PC-3 (cell line): ENCODE results near the gene CORO2B. TPM values are rescaled to one million over a fixed set of nuclear protein-coding genes. Genes with fewer than 3 reads are reported as not detected.
"Not testable (repeated sequence)": the region's sequence is repeated elsewhere in the genome, so short reads cannot be mapped to it uniquely, and the experiment has no call there.

ENCODE experiments used
- ATAC-seq: fragments of 200-7000 bp; cut with Tn5 transposase; 2 replicates; pipeline ENCODE4 v1.9.1; 2020; ENCODE audit warnings: mild to moderate bottlenecking, moderate library complexity
- BruUV-seq: library from RNA; stranded (reverse); fragments of 400-500 nt; replicated peaks from 2 replicates; lab custom pipeline; 2021; lab: Mats Ljungman, UMichigan
- CTCF ChIA-PET: fragments of 300-600 bp; sonication (Branson Sonifier 250); formaldehyde crosslinking; loops from one replicate; lab custom pipeline; 2022; ENCODE audit warnings: antibody characterized with exemption; lab: Charles Lee
- POLR2A ChIA-PET: fragments of 300-600 bp; sonication (Branson Sonifier 250); formaldehyde crosslinking; loops from one replicate; lab custom pipeline; 2022; ENCODE audit warnings: antibody characterized with exemption; ENCODE audit not compliant: unreplicated experiment; lab: Charles Lee
- DNase-seq: peaks from one replicate; pipeline ENCODE4 v3.0.0-alpha.2; 2015
- H2AFZ ChIP-seq: fragments of 300-600 bp; sonication (generic); 2 replicates; pipeline ENCODE4 v1.6.0; 2016; ENCODE audit warnings: antibody characterized with exemption, low read length
- H3F3A ChIP-seq: fragments of 300-600 bp; sonication (generic); one replicate; pipeline ENCODE4 v1.6.0; 2017; ENCODE audit warnings: antibody characterized with exemption, low read length, control low read depth, mild to moderate bottlenecking; ENCODE audit not compliant: unreplicated experiment
- H3K27ac ChIP-seq: fragments of 300-600 bp; sonication (generic); 2 replicates; pipeline ENCODE4 v1.5.1; 2016; ENCODE audit warnings: mild to moderate bottlenecking, low read length
- H3K27me3 ChIP-seq: fragments of 300-600 bp; sonication (generic); 2 replicates; pipeline ENCODE4 v1.6.1; 2016; ENCODE audit warnings: low read length, mixed read lengths
- H3K36me3 ChIP-seq: fragments of 300-600 bp; sonication (generic); 2 replicates; pipeline ENCODE4 v1.6.1; 2016; ENCODE audit warnings: low read depth, mixed run types, low read length, mixed read lengths
- H3K4me1 ChIP-seq: fragments of 300-600 bp; sonication (generic); 2 replicates; pipeline ENCODE4 v1.5.1; 2016; ENCODE audit warnings: low read length; ENCODE audit not compliant: insufficient read depth
- H3K4me2 ChIP-seq: fragments of 300-600 bp; sonication (generic); 2 replicates; pipeline ENCODE4 v1.6.0; 2016; ENCODE audit warnings: low read length
- H3K4me3 ChIP-seq: fragments of 300-600 bp; sonication (generic); 2 replicates; pipeline ENCODE4 v1.5.1; 2016; ENCODE audit warnings: mild to moderate bottlenecking, low read length, mixed read lengths
- H3K79me2 ChIP-seq: fragments of 300-600 bp; sonication (generic); 2 replicates; pipeline ENCODE4 v1.6.1; 2017; ENCODE audit warnings: low read length, mixed read lengths
- H3K9ac ChIP-seq: fragments of 300-600 bp; sonication (generic); 2 replicates; pipeline ENCODE4 v1.6.0; 2016; ENCODE audit warnings: mild to moderate bottlenecking, low read length
- H3K9me2 ChIP-seq: fragments of 300-600 bp; sonication (generic); replicated peaks from 2 replicates; pipeline ENCODE4 v1.6.1; 2016; ENCODE audit warnings: mixed run types, low read length, mixed read lengths
- H3K9me3 ChIP-seq: fragments of 300-600 bp; sonication (generic); 2 replicates; pipeline ENCODE4 v1.6.1; 2016; ENCODE audit warnings: low read length, mixed read lengths
- H4K20me1 ChIP-seq: fragments of 300-600 bp; sonication (generic); 2 replicates; pipeline ENCODE4 v1.6.1; 2016; ENCODE audit warnings: low read length, mixed read lengths
- EZH2 ChIP-seq: fragments of 300-600 bp; sonication (generic); IDR thresholded peaks from one replicate; pipeline ENCODE4 v1.6.1; 2017; ENCODE audit warnings: antibody characterized with exemption, mild to moderate bottlenecking, low read length; ENCODE audit not compliant: unreplicated experiment
- EZH2phosphoT487 ChIP-seq: fragments of 300-600 bp; sonication (generic); IDR thresholded peaks from 2 replicates; pipeline ENCODE4 v1.6.1; 2018; ENCODE audit warnings: mild to moderate bottlenecking, antibody characterized with exemption, low read length, borderline replicate concordance
- intact Hi-C: fragments of 100-400 bp; cut with micrococcal nuclease; formaldehyde crosslinking; loops from 2 replicates; pipeline ENCODE4 v1.9.0; 2023
- total RNA-seq: library from RNA; depleted of rRNA; stranded (reverse); fragments of >200 nt; gene quantifications from 2 replicates; pipeline ENCODE4 v1.2.3, GENCODE V29; 2014
- TF ChIP-seq, protein P1 (sequence below): fragments of 300-600 bp; sonication (generic); conservative IDR thresholded peaks from 2 replicates; pipeline ENCODE4 v1.5.1; 2017; ENCODE audit warnings: antibody characterized with exemption, low read depth, mild to moderate bottlenecking, low read length

Gene CORO2B
- total RNA-seq, 1 experiment from 2014 or later, result 0.66 TPM

DNA sequence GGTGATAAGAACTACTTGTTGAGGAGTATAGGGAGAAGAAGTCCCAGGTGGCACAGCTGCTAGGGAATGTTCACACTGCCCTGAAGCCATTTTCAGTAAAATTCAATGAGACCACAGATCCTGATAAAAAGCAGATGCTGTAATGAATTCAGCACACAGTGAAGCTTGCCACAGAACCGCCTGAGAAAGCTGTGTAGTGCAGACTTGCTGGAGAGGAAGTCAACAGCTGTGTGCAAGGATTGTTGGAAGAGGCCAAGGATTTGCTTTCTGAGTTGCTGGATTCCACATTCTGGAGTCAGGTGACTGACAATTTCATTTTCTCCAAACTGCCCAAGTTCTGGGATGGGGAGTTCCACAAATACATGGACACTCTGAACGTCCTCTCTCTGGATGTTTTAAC is 171.0 kb downstream of the CORO2B start:
- Histone ChIP-seq H4K20me1 (no peaks in the 10 kb centered on the region), H3F3A (no peaks in the 10 kb centered on the region), H3K27me3 (no peaks in the 10 kb centered on the region), H3K27ac (no peak overlapping the region), H3K4me1 (no peaks in the 10 kb centered on the region), H2AFZ (no peak overlapping the region), H3K36me3 (no peaks in the 10 kb centered on the region), H3K9me3 (no peaks in the 10 kb centered on the region), H3K4me2 (no peak overlapping the region), H3K9me2 (no peaks in the 10 kb centered on the region), H3K9ac (no peak overlapping the region), H3K79me2 (no peaks in the 10 kb centered on the region), H3K4me3 (no peak overlapping the region)
- ATAC-seq, result no peak
- DNase-seq, result no peak
- ChIA-PET POLR2A (no interaction called here), CTCF (no interaction called here)
- TF ChIP-seq EZH2phosphoT487, result no peak
- TF ChIP-seq EZH2, result no peak
- TF ChIP-seq, protein P1, sequence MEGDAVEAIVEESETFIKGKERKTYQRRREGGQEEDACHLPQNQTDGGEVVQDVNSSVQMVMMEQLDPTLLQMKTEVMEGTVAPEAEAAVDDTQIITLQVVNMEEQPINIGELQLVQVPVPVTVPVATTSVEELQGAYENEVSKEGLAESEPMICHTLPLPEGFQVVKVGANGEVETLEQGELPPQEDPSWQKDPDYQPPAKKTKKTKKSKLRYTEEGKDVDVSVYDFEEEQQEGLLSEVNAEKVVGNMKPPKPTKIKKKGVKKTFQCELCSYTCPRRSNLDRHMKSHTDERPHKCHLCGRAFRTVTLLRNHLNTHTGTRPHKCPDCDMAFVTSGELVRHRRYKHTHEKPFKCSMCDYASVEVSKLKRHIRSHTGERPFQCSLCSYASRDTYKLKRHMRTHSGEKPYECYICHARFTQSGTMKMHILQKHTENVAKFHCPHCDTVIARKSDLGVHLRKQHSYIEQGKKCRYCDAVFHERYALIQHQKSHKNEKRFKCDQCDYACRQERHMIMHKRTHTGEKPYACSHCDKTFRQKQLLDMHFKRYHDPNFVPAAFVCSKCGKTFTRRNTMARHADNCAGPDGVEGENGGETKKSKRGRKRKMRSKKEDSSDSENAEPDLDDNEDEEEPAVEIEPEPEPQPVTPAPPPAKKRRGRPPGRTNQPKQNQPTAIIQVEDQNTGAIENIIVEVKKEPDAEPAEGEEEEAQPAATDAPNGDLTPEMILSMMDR, result no peak
- intact Hi-C loops, result no loop called here
- no TSS peak for BruUV-seq

DNA sequence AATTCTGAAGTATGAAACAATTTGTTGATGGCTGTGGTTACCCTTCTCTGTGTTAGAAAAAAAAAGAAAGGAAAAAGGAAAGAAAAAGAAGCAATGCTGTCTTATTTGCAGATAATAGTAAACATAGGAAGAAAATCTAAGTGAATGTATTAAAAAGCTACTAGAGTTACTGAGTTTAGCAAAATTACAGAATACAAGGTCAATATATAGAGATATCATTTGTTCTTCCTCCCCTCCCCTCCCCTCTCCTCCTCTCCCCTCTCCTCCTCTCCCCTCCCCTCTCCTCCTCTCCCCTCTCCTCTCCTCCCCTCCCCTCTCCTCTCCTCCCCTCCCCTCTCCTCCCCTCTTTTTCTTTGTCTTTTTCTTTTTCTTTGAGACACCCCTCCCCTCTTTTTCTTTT is 172.8 kb downstream of the CORO2B start:
- intact Hi-C loops, result no loop called here
- H3K4me2 ChIP-seq, result no peak overlapping the region
- POLR2A ChIA-PET, result no interaction called here

DNA sequence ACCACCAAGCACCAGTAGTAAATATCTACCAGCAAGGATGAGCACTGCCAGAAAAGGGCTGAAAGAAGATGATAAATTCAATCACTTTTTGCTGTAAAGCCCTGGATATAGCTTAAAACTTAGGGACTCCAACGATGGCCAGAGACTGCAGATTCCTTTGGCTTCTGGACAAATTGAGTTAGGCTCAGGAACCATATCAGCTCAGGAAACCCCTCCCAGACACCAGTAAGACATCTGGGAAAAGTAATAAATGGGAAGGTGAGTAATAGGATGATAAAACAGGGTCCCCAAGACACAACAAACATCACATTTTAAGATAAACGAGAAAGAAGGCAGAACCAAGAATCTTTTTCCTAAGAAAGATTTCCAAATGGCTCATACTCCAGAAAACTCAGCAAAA is 176.9 kb downstream of the CORO2B start:
- H3K27me3 ChIP-seq, result no peaks in the 10 kb centered on the region
- ATAC-seq (no peak), DNase-seq (no peak)
- no peaks in the 10 kb centered on the region for H3K79me2 ChIP-seq
- no peaks in the 10 kb centered on the region for H3F3A ChIP-seq
- H3K4me3 ChIP-seq, result no peak overlapping the region
- BruUV-seq, result no TSS peak
- H3K36me3 ChIP-seq, result no peaks in the 10 kb centered on the region
- CTCF ChIA-PET, result no interaction called here
- no peak for TF ChIP-seq EZH2phosphoT487
- TF ChIP-seq, protein P1, result no peak
- TF ChIP-seq EZH2, result no peak
- intact Hi-C loops, result no loop called here
- H3K4me2 ChIP-seq, result no peak overlapping the region
- H2AFZ ChIP-seq, result no peak overlapping the region
- H3K4me1 ChIP-seq, result no peaks in the 10 kb centered on the region
- no peaks in the 10 kb centered on the region for H4K20me1 ChIP-seq
- H3K9ac ChIP-seq, result no peak overlapping the region
- POLR2A ChIA-PET, result no interaction called here
- no peaks in the 10 kb centered on the region for H3K9me2 ChIP-seq
- no peak overlapping the region for H3K27ac ChIP-seq
- H3K9me3 ChIP-seq, result no peaks in the 10 kb centered on the region

More for the DNA sequence above, 172.8 kb downstream of the CORO2B start:
- no peaks in the 10 kb centered on the region for H3K27me3 ChIP-seq
- H3K9me2 ChIP-seq, result no peaks in the 10 kb centered on the region
- no peak for TF ChIP-seq EZH2
- TF ChIP-seq EZH2phosphoT487, result no peak
- TF ChIP-seq, protein P1, result no peak
- H3K4me3 ChIP-seq, result no peak overlapping the region
- no peaks in the 10 kb centered on the region for H3K9me3 ChIP-seq
- H3K79me2 ChIP-seq, result no peaks in the 10 kb centered on the region
- H2AFZ ChIP-seq, result no peak overlapping the region
- H3K4me1 ChIP-seq, result no peaks in the 10 kb centered on the region
- no peaks in the 10 kb centered on the region for H4K20me1 ChIP-seq
- no TSS peak for BruUV-seq
- no peak overlapping the region for H3K27ac ChIP-seq
- H3K36me3 ChIP-seq, result no peaks in the 10 kb centered on the region
- DNase-seq, result no peak
- CTCF ChIA-PET, result no interaction called here
- no peak overlapping the region for H3K9ac ChIP-seq
- no peaks in the 10 kb centered on the region for H3F3A ChIP-seq
- no peak for ATAC-seq

DNA sequence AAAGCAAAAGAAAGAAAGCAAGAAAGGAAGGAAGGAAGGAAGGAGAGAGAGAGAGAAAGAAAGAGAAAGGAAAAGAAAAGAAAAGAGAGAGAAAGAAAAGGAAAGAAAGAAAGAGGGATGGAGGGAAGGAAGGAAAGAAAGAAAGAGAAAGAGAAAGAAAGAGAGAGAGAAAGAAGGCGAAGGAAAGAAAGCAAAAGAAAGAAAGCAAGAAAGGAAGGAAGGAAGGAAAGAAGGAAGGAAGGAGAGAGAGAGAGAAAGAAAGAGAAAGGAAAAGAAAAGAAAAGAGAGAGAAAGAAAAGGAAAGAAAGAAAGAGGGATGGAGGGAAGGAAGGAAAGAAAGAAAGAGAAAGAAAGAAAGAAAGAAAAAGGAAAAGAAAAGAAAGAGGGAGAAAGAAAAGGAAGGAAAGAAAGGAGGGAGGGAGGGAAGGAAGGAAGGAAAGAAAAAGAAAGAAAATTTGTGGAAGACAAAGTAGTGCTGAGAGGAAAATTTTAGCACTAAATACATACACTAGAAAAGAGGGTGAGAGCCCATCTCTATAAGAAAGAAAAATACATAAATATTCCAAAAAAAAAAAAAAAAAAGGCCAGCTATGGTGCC is 181.3 kb downstream of the CORO2B start:
- H3K9me3 ChIP-seq, H3F3A ChIP-seq, intact Hi-C loops, H3K4me3 ChIP-seq, ATAC-seq, H3K27me3 ChIP-seq, BruUV-seq, H3K9ac ChIP-seq, H3K4me2 ChIP-seq, H2AFZ ChIP-seq, H3K79me2 ChIP-seq, H3K36me3 ChIP-seq, H3K4me1 ChIP-seq, H4K20me1 ChIP-seq, CTCF ChIA-PET, DNase-seq, H3K27ac ChIP-seq, H3K9me2 ChIP-seq: not testable (repeated sequence)
- POLR2A ChIA-PET, result interaction anchor here (0.5 kb wide), 1 partner anchor 94 kb away, joined by 5 read pairs; no protein-coding TSS in a partner anchor
